ENCODE data around the gene DDX23.

- TF ChIP-seq CTCF (IDR thresholded peaks at IDR 0.05; ENCODE audit: low read length) (no peak), EZH2 (IDR thresholded peaks at IDR 0.05; ENCODE audit: borderline replicate concordance, low read length) (no peak)
Measured at GRCh38 chr12:48781750-48782456, 70.1 kb downstream of the DDX23 start.

All from OCI-LY1 (cell line).